VCaP (cell line): ENCODE results near the gene DCAF5.
"Not testable (repeated sequence)": the region's sequence is repeated elsewhere in the genome, so short reads cannot be mapped to it uniquely, and the experiment has no call there.

Experiments used
- H3K27ac ChIP-seq: fragments of 450-650 bp; 2 replicates; pipeline ENCODE4 v1.5.1; 2017
- TF ChIP-seq, protein P1 (sequence below): fragments of 450-650 bp; conservative IDR thresholded peaks from 2 replicates; pipeline ENCODE4 v1.5.1; 2017; ENCODE audit warnings: mild to moderate bottlenecking, moderate library complexity

The DCAF5 gene

GRCh38 chr14:69152902-69153151, at the start of gene DCAF5:
DCAF5 (minus strand) TSS chr14:69153119; CDS start chr14:69152978, 141 bp downstream.
- TF ChIP-seq, protein P1, sequence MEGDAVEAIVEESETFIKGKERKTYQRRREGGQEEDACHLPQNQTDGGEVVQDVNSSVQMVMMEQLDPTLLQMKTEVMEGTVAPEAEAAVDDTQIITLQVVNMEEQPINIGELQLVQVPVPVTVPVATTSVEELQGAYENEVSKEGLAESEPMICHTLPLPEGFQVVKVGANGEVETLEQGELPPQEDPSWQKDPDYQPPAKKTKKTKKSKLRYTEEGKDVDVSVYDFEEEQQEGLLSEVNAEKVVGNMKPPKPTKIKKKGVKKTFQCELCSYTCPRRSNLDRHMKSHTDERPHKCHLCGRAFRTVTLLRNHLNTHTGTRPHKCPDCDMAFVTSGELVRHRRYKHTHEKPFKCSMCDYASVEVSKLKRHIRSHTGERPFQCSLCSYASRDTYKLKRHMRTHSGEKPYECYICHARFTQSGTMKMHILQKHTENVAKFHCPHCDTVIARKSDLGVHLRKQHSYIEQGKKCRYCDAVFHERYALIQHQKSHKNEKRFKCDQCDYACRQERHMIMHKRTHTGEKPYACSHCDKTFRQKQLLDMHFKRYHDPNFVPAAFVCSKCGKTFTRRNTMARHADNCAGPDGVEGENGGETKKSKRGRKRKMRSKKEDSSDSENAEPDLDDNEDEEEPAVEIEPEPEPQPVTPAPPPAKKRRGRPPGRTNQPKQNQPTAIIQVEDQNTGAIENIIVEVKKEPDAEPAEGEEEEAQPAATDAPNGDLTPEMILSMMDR, result no peak
- peak within 1 kb of the TSS; percentile 92 for H3K27ac ChIP-seq

DNA sequence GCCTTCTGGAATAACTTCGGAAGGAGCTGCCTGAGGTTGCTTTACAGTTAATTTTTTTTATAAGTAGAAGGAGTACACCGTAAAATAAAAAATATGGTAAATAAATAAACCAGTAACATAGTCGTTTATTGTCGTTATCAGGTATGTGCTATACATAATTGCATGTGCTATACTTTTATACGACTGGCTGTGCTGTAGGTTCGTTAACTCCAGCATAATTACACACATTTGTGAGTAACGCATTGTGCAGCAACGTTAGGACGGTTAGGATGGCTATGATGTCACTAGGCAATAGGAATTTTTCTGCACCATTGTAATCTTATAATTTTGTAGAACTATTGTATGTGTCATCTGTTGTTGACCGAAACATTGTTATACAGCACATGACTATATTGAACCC, 46.9 kb upstream of the DCAF5 start:
- no peak overlapping the region; the same call in 1 of the 2 replicates for H3K27ac ChIP-seq
- TF ChIP-seq, protein P1, result no peak

GRCh38 chr14:69193721-69194120, 40.8 kb upstream of the DCAF5 start:
- TF ChIP-seq, protein P1, result no peak
- H3K27ac ChIP-seq, result no peak overlapping the region

DNA sequence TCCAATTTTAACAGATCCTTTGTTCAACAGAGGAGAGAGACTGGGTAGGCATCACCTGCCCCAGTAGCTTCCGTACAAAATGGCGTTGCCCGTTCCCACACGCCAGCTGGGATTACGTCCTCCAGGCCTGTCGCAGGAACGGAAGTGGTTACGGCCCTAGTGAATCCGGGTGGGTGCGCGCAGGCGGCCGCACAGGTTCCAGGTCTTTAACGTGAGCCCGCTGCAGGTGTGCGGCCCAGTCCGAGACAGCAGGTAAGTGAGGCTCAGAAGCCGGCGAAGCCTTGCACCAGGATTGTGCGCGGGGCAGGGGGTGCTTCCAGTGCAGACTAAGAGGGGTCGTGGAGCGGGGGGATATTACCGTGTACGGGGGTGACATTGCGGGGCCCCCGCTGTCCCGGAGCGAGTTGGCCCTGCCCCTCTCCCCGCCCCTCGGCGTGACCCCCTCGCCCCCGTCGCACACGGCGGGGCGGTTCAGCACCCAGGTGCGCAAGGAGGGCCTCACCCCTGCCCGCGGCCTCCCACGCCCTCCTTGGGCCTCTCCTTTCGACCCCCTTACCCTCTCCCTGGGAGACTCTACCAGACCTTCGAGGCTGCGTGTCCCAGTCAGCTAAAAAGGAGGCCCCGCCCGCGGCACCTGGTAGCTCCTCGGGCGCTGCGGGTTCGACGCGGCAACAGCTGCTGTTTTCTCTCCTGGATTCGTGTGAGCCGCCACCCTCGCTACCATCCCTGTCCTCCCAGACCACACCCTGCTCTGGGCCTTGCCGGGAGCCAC, 38.6 kb upstream of the DCAF5 start, which contains the start of gene EXD2:
Gene EXD2, plus strand, starts transcription at position 159 of the 772 bp plus-strand sequence. CDS start 17,973 bp downstream, outside the sequence.
- TF ChIP-seq, protein P1, result no peak
- H3K27ac ChIP-seq, result peak within 1 kb of the TSS; percentile 92

DNA sequence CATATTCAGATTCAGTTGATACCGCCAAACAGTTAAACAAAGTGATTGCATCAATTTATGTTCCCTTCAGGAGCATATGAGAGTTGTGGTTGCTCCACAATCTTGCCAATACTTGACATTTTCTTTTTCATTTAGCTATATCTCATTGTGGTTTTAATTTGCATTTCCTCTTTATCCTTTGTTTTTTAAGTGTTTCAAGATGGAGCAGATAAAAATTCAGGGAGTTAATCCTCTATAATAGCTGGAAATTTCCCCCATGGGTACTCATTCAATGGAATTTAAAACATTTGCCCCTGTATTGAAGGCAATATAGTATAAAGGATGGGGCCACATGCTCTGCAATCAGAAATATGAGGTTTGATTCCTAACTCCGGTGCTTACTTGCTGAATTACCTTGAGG, 37.3 kb upstream of the DCAF5 start:
- TF ChIP-seq, protein P1, result no peak
- no peak overlapping the region for H3K27ac ChIP-seq

DNA sequence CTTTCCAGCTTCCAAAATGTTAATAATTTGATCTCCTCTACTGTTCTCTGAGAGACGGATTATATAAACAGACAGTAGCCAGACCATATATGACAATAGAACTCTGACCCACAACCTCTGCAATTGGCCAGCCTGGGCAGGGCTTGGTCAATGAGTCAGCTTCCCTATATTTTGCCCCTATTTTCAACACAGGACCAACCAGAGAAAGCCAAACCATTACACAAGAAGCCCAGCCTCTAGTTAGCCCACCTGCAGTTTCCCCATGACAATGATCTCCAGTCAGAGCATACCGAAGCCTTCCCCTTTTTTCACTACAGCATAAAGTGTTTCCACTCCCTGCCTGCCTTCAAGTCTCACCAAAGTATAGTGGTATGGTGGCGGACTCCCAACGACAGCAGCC, 30.8 kb upstream of the DCAF5 start:
- TF ChIP-seq, protein P1, result no peak
- H3K27ac ChIP-seq, result no peak overlapping the region

GRCh38 chr14:69182580-69182979, 29.7 kb upstream of the DCAF5 start:
- H3K27ac ChIP-seq, result not testable (repeated sequence)

- TF ChIP-seq, protein P1, result no peak
- no peak overlapping the region for H3K27ac ChIP-seq
Measured at GRCh38 chr14:69181491-69181890, 28.6 kb upstream of the DCAF5 start.
